Measurements from ENCODE around the gene CD82.

DNA sequence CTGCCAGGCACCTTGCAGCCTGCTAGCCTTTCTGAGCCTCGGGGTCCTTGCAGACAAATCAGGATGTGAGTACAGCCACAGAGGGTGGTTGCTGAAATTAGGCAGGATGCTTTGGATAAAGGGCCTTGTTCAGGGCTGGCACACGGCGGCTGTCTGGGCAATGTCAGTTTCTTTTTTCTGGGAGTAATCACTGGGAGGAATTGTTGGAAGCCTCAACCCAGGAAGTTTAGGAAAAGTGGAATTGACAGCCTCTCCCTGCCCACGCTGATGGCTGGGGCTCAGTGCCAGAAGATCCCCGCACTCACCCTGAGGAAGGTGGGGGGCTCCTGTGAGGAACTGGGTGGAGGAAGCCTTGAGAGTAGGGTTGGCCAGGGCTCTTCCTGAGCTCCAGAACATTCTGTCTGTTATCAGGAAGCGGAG, 37.4 kb downstream of the CD82 start:
- TF ChIP-seq, protein P1, sequence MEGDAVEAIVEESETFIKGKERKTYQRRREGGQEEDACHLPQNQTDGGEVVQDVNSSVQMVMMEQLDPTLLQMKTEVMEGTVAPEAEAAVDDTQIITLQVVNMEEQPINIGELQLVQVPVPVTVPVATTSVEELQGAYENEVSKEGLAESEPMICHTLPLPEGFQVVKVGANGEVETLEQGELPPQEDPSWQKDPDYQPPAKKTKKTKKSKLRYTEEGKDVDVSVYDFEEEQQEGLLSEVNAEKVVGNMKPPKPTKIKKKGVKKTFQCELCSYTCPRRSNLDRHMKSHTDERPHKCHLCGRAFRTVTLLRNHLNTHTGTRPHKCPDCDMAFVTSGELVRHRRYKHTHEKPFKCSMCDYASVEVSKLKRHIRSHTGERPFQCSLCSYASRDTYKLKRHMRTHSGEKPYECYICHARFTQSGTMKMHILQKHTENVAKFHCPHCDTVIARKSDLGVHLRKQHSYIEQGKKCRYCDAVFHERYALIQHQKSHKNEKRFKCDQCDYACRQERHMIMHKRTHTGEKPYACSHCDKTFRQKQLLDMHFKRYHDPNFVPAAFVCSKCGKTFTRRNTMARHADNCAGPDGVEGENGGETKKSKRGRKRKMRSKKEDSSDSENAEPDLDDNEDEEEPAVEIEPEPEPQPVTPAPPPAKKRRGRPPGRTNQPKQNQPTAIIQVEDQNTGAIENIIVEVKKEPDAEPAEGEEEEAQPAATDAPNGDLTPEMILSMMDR (conservative IDR thresholded peaks at IDR 0.05), result no peak
- TF ChIP-seq ZFX (IDR thresholded peaks at IDR 0.05), result no peak
